Measurements from ENCODE around the gene CHRNA1. TPM values are rescaled to one million over a fixed set of nuclear protein-coding genes. Genes with fewer than 3 reads are reported as not detected.
A peak's percentile ranks its signal among the peaks of the same experiment; 100 is the strongest.

CHRNA1 gene
- total RNA-seq, 6 experiments from 2014 or later: 0.14 TPM; not detected in 5

GRCh38 chr2:174800436-174801205 is 36.3 kb upstream of the CHRNA1 start:
- DNase-seq: no peak
- no peaks in the 10 kb centered on the region for H3K9me3 Mint-ChIP-seq
- H3K36me3 Mint-ChIP-seq (ENCODE audit: low read depth): peaks cover 55% of the 10 kb centered on the region
- peak overlapping the region; percentile 12; the same call in 1 of the 2 replicates for H3K4me3 Mint-ChIP-seq
- no peak for TF ChIP-seq CTCF (IDR thresholded peaks at IDR 0.05)
- peaks cover 98% of the 10 kb centered on the region for H3K4me1 Mint-ChIP-seq (ENCODE audit: low read depth)
- peak overlapping the region; percentile 85 for H3K27ac Mint-ChIP-seq
- no peaks in the 10 kb centered on the region for H3K27me3 Mint-ChIP-seq (ENCODE audit: insufficient read depth)

DNA sequence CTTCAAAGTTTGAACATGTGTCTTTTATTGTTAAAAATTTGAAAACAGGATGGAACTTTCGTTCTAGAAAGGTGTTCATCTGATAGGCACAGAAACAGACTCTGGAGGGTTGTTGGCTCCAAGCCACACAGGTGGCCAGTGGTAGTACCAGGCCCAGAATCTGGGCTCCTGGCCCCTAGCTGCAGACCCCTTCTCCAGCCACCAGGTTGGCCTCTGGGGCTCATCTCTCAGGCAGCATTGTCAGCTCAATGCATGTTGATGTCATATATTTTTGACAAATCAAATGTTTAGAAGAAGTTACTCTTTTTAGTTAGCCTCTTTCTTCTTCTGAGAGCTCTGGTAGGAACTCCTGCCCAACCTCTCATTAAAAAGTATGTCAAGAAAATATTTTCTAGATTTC is 34.5 kb upstream of the CHRNA1 start:
- Mint-ChIP-seq H3K4me3 (no peak overlapping the region), H3K36me3 (ENCODE audit: low read depth) (peaks cover 40% of the 10 kb centered on the region), H3K27ac (peak overlapping the region; percentile 83; the same call in 1 of the 2 replicates), H3K9me3 (no peaks in the 10 kb centered on the region), H3K27me3 (ENCODE audit: insufficient read depth) (no peaks in the 10 kb centered on the region), H3K4me1 (ENCODE audit: low read depth) (peaks cover 98% of the 10 kb centered on the region)
- no peak for DNase-seq
- peak; percentile 33; the same call in 1 of the 2 replicates for TF ChIP-seq CTCF (IDR thresholded peaks at IDR 0.05)

DNA sequence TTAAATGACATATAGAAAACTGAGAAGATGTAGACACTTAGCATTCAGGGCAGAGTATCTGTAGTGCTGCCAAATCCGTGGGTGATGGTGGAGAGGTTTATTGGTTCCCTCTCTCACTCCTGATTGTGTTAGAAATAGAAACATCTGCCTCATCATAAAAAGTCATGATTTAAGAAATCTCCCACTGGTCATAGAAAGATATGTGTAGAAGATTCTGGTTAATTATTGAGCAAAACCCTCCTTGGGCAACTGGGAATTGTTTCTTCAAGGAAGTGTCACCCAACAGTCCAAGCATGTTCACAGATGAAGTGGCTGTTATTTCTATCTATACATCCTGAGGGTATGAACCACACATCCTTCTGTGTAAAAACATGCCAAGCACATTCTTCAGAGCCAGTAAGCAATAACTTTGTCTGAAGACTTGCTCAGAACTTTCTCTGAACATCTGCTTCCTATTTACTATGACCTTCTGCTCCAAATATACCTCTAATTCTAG is 33.6 kb upstream of the CHRNA1 start:
- no peaks in the 10 kb centered on the region for H3K27me3 Mint-ChIP-seq (ENCODE audit: insufficient read depth)
- H3K4me1 Mint-ChIP-seq (ENCODE audit: low read depth): peaks cover 98% of the 10 kb centered on the region
- TF ChIP-seq CTCF (IDR thresholded peaks at IDR 0.05): no peak
- peak; percentile 76 for DNase-seq
- peak overlapping the region; percentile 83 for H3K27ac Mint-ChIP-seq
- H3K9me3 Mint-ChIP-seq: no peaks in the 10 kb centered on the region
- H3K4me3 Mint-ChIP-seq: peak overlapping the region; percentile 30
- H3K36me3 Mint-ChIP-seq (ENCODE audit: low read depth): peaks cover 31% of the 10 kb centered on the region

DNA sequence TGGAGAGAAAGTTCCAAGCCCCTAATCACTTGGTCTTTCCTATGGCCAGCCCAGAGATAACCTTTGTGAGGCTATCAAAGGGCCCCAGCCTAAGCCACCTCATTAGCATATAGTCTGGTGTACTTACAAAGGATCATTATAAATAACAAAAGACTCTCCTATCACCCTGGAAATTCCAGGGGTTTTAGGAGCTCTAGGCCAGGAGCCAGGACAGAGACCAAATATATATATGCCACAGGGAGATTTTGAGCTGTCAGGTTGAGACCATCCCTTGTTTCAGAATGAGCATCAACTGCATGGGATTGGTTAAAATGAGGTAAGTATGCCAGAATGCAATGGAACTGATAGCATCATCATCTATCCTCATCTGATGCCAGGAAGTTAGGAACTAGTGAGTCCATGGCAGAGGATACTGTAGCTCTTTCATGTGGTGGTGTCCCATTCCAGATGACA is 32.1 kb upstream of the CHRNA1 start:
- Mint-ChIP-seq H3K4me1 (ENCODE audit: low read depth) (peaks cover 91% of the 10 kb centered on the region), H3K27me3 (ENCODE audit: insufficient read depth) (no peaks in the 10 kb centered on the region; the same call in 1 of the 2 replicates), H3K4me3 (peak overlapping the region; percentile 30; the same call in 1 of the 2 replicates), H3K9me3 (no peaks in the 10 kb centered on the region), H3K36me3 (ENCODE audit: low read depth) (peaks cover 19% of the 10 kb centered on the region), H3K27ac (peak overlapping the region; percentile 83)
- no peak for TF ChIP-seq CTCF (IDR thresholded peaks at IDR 0.05)
- DNase-seq: no peak

GRCh38 chr2:174794851-174795374 is 30.6 kb upstream of the CHRNA1 start:
- H3K36me3 Mint-ChIP-seq (ENCODE audit: low read depth): peaks cover 13% of the 10 kb centered on the region
- H3K4me1 Mint-ChIP-seq (ENCODE audit: low read depth): peaks cover 83% of the 10 kb centered on the region
- H3K27me3 Mint-ChIP-seq (ENCODE audit: insufficient read depth): no peaks in the 10 kb centered on the region; the same call in none of the 2 replicates
- peak; percentile 44 for DNase-seq
- H3K9me3 Mint-ChIP-seq: 0 out of 2 replicates have a peak, but pooled peaks cover 4% of the 10 kb centered on the region
- H3K4me3 Mint-ChIP-seq: peak overlapping the region; percentile 21; the same call in 1 of the 2 replicates
- peak overlapping the region; percentile 83 for H3K27ac Mint-ChIP-seq
- TF ChIP-seq CTCF (IDR thresholded peaks at IDR 0.05): no peak

Measured in HFFc6 (cell line).